Stimulated activated CD8-positive, alpha-beta memory T cell treated with anti-CD3 and anti-CD28 coated beads, Interleukin-4, amount 100 ng/mL, for 48 hours (primary cell): Measurements from ENCODE around the gene FBXO33.

Experiments used
- DNase-seq: peaks from one replicate; pipeline ENCODE4 v3.0.0-alpha.2; 2020

FBXO33 gene, protein sequence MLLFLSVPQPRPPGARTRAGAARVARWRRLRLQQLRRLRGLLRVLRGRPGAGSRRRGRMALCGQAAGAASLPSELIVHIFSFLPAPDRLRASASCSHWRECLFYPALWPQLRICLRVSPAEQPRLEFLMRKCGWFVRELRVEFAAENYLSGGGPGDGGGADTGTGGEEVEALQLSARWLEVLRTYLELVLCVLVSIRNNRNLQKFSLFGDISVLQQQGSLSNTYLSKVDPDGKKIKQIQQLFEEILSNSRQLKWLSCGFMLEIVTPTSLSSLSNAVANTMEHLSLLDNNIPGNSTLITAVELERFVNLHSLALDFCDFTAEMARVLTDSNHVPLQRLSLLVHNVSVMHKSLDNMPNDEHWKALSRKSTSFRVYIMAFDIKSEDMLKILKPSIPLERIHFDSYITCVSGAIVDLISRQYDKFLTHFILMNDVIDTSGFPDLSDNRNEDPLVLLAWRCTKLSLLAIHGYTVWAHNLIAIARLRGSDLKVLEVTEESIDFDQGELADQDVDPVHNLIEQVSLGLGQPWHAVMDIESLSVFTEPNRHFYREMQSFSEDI

DNA sequence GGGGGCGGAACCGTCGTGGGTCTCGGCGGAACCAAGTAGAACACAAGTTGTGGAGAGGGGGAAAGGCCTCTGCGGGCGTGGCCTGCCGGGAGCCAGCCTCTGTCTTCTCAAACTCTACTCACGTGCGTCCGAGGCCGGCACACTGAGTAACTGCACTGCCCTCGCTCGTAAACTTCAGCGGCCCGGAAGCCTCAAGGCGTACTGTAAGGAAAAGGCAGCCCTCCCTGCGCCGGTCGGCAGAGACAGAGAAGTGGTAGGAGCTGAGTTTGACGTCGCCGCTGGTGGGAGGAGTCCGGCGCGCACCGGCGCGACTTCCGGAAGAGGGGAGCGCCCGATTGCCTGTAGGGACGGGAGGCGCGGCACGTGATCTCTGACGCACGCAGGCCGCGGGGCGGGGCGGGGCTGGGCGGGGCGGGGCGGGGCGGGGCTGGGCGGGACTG, at the start of gene FBXO33:
TSS of gene FBXO33 (minus strand) at position 255 of the 440 bp plus-strand sequence. CDS start 271 bp downstream, outside the sequence.
- peak; percentile 96 for DNase-seq

DNA sequence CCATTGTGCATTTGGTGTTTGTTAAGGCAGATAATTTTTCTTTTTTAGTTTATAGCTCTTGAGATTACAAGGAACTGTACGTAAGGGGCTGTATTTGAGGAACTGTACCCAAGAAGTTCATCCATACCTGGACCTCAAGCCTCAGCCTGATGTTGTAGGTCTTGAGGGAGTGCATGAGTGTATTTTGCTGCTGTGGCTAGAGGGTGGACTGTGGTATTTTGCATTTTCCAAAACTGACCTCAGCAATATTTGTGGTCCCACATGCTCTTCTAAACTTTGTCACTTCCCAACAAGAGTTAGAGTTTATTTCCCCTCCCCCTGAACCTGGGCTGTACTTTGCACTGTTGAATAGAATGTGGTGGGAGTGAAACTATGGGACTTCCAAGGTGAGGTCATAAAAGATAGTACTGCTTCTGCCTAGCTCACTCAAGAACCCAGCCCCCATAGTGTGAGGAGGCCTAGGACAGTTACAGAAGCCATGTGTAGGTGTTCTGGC, 42.2 kb upstream of the FBXO33 start:
- DNase-seq, result no peak

DNA sequence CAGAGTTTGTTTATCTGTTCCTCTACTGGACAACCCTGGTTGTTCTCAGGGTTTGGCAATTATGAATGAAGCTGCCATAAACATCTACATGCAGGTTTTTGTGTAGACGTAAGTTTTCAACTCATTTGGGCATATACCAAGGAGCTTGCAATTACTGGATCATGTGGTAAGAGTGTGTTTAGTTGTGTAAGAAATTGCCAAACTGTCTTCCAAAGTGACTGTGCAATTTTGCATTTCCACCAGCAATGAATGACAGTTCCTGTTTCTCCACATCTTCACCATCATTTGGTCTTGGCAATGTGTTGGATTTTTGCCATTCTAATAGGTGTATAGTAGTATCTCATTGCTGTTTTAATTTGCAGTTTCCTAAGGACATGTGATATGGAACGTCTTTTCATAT, 39.8 kb upstream of the FBXO33 start:
- DNase-seq, result no peak

DNA sequence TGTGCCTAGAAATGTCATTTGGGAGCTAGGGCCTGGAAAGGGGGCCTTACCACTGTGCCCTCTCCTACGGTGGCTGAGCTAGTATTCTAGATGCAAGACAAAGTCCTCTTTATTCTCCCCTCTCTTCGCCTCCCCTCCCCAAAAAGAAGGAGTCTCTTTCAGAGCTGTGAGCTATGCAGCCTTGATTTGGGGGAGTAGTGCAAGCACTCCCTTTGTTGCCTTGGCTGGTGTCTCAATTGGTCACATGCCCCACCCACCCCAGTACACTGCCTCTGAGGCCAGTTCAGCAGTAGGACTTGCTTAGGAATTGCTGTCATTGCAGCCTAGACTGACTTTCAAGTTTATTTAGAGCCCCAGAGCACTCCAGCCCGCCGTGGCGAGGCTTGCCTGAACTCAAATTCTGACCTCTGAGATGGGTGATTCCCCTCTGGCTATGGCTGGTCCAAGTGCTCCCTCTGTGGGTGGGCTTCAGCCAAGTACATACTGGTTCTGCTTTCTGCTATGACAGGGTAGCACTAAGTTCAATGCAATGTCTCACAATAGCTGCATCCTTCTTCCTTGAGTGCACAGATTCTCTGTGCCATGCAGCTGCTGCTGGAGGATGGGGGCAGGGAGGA, 37.0 kb upstream of the FBXO33 start:
- DNase-seq, result peak; percentile 56

DNA sequence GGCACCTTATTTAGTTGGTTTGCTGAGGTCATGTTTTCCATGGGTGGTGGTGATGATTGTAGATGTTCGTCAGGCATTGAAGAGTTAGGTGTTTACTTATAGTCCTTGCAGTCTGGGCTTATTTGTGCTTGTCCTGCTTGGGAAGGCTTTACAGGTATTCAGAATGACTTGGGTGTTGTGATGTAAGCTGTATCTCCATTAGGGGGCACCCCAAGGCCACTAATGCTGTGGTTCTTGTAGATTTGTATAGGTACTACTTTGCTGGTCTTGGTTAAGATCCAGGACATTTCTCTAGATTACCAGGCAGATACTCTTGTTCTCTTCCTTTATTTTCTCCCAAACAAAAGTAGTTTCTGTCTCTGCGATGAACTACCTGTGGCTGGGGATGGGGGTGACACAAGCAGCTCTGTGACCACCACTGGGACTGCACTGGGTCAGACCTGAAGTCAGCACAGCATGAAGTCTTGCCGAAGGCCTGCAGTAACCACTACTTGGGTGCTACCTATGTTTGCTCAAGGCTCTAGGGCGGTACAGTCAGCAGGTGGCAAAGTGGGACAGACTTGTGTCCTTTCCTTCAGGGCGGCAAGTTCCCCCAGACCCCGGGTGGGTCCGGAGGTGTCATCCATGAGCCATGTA, 35.8 kb upstream of the FBXO33 start:
- peak; percentile 48 for DNase-seq

DNA sequence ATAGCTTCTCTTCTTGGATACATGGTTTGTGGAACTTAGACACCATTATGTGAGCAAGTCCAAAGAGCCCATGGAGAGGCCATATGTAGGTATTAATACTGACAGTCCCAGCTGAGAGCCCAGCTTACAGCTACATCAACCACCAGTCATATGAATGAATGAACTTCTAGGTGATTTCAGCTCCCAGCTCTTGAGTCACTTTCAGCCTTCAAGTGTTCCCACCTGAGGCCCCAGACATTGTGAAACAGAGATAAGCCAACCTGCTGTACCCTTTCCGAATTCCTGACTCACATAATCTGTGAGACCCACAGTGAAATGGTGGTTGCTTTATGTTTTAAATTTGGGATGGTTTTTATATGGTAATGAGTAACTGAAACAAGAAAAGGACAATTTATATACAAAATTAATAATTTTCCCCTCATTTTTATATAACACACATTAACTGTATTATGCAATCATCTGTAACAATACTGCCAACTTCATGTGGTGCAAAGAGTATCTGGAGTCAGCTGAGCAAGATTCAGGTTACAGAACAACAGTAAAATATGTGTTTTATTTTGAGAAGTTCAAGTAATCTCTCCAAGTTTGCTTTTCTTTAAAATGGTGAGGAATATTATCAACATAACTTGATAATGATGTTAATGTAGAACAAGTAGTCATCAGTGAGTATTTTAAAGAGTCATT, 27.7 kb upstream of the FBXO33 start:
- DNase-seq, result no peak

DNA sequence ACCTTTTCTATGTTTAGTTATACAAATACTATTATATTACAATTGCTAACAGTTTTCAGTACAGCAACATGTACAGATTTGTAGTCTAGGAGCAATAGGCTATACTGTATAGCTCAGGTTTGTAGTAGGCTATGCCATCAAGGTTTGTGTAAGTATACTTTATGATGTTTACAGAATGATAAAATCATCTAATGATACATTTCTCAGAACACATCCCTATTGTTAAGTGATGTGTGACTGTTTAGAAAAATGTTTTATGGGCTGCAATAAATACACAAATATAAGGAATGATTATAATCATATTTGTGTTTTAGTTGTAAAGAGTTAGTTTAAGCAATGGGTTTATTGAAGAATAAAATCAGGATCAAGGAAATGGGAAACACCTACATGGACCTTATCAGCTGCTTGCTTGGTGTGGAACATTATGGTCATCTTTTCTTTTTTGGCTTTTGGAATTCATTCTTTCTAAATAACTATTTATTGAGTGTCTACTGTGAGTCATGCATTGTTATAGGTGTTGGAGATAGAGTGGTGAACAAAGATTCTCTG, 24.5 kb upstream of the FBXO33 start:
- DNase-seq, result no peak

DNA sequence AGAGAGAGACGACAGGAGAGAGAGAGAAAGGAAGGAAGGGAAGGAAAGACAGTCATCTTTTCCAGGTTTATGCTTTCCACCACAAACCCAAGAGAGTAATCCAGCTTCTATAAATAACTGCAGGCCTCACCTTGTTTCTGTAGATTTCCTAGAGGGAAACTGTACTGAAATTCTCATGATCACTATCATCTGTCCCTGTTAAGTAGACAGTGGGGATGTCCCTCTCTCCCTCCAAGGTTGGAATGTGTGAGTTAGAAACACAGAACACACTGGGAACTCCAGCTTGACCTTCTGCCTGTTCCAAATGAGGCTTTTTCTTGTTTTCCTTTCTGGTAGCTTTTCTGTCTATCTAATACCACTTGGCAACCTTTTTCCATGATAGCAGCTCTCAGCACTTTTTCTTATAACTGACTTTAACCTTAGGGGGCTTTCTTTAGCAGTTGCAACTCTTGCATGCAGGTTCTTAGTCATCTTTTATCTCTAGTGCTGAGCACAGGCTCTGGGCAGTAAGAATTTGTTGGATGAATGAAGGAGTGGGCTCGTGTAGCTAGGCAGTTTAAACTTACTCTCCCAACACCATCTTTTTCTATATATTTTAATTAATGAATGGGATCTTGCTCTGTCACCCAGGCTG, 22.8 kb upstream of the FBXO33 start:
- DNase-seq, result no peak

DNA sequence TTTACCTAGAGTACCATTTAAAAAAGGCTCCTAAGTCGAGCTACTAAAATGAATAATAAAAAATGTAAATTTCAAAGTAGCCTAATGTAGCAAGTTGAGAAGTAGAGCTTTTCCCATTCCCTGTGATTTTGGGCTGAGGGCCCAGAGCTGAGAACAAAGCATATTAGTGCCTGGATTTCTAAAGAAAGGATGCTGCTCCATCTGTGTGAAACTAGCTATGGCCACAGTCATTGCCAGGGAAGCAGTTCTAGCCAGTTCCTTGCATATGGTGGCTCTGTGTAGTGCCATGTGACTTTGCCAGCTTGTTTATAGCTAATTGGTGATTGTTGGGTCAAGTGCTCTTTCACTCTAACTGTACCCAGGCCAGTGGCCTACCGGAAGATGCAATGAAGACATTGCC, 20.4 kb upstream of the FBXO33 start:
- no peak for DNase-seq

DNA sequence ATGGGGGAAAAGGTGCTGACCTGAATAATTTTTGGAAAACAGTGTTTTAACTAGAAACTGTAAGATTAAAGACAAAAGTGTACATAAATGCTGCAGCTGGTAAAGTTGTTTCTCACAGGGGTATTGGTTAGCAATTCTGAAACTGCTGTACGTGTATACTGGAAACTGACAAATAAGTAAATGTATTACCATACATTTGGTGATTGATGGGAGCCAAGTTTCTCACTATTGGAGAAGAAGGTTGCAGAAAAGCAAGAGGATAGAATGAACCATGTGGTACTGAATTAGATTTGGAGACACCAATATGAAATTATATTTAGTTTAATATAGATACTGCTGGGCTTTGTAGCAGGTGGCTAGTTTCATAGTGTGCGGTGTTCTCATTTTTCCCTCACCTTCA, 19.6 kb upstream of the FBXO33 start:
- DNase-seq, result no peak

DNA sequence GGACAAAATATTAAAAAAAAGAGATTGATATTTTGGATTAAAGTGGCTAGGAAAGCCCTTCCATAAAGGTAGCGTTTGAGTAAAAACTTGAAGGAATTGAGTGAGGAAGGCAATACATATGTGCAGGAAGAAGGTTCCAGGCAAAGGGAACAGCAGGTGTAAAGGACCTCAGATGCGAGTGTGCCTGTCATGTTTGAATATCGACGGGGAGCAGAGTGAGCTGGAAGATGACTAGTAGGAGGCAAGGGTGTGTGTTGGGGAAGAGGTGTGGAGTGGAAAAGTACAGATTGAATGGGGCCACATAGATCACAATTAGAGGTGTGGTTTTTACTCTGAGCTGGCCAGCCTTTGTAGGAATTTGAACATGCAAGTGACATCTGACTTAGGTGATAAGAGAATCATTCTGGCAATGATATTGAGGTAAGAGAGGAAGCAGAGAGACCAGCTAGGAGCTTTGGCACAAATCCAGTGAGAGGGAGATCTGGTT, 15.0 kb upstream of the FBXO33 start:
- DNase-seq, result no peak

DNA sequence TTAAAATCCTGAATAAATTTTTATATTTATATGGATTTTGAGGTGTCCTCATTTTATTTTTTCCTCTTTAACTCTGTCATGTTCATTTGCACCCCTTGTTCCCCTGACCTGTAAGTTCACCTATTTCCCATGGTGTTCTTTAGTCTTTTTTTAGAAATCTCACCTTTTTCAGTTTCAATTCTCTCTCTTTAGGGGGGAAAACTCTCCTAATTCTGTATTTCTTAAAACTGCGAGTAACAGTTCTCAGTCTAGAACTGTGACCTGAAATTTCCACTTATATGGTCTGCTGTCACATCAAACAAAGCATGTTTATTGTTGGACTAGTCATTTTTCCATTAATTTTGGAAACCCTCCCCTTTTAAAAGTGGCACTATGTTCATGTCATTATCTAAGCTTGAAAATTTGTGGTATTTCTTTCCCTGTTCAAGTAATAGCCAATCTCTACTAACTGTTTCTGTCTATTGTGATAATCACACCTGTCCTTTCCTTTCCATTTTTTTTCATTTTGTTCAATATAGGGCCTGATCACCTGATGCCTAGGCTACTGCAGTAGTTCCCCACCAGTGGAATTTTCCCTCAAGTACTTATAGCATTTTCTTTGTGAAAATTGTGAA, 14.0 kb upstream of the FBXO33 start:
- DNase-seq, result no peak

DNA sequence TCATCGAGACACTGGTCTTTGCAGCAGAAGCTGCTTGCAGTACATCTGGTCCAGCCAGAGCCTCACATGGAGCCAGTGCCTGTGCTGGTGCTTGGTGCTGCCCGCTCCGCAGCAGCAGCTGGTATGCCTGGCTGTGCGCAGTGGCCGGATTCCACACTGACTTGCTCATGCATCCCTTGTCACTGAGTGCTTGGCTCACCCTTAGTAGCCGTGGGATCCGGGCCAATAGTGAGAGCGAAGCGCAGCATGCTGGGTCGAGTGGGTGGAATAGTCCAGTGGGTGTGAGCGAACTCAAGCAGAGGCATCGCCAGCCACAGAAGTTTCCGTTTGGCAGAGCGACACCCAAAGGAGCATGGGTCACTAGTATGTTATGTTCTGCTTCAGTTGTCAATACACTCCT, 10.1 kb upstream of the FBXO33 start:
- no peak for DNase-seq

DNA sequence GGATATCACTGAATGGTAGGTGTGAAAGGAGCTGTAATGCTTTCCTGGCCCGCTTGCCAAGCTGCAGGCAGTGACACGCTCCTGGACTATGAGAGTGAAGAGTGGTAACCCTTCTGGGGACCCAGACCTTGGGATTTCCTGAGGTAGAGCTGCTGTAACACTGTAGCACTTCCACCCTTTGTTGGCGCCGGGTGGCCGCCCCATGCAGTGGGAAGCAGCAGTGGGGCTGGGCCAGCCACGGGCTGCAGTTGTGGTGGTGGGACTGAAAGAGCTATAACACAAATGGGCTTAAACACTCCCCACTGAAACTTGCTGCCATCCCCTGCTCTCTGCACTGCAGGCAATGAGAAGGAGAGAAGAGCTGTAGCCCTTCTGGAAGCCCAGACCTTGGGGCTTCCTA, 9.6 kb upstream of the FBXO33 start:
- DNase-seq, result no peak

DNA sequence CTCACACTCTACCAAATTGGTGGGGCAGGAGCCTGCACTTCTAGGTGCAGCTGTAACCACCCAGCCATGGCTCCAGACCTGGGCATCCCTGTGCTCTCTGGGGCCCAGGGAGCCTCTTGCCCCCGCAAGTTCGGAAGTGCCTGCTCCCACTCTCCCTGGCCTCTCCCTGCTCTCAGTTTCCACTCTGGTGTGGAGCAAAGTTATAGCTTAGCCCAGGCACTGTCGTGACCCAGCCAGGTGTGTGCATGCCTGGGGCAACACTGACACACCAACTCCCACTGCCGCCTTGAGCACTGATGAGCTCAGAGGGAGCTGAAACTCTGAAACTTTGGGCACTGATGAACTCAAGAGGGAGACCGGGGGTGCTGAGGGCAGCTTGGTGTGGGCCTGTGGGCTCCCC, 8.7 kb upstream of the FBXO33 start:
- no peak for DNase-seq

DNA sequence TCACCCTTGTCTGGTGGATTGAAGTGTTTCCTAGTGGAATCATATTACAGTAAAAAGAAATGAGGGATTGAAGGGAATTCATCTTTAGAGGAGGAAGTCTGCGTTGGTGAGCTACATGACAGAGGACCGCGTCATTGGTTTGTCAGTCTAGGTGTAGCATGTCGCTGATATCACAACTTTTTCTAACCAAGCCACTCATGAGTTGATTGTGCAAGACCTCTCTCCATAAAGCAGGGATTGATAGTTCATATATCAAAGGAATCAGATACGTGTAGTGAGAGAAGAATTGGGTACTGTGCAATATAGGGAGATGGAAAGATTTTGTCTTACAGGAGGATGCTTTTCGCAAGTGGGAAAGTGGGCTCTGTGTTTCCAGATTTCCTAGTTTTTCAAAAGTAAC, 3.0 kb upstream of the FBXO33 start:
- no peak for DNase-seq

DNA sequence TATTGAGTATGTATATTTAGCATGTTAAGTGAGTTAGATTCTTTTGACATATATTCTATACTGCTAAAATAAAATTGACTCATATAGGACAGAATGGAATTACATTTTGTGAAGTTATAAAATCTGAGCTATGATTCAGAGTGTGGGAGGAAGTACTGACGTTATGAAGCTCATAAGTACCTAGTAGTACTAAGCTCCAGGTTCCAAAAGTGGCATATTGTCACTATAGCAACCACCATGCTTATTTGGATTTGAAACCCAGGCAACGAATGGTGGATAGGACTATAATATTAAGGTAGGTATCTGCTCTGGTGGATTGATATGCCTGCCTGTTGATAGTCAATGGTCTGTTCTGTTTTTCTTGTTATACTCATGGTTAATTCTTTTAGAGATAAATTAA, 2.2 kb upstream of the FBXO33 start:
- no peak for DNase-seq

DNA sequence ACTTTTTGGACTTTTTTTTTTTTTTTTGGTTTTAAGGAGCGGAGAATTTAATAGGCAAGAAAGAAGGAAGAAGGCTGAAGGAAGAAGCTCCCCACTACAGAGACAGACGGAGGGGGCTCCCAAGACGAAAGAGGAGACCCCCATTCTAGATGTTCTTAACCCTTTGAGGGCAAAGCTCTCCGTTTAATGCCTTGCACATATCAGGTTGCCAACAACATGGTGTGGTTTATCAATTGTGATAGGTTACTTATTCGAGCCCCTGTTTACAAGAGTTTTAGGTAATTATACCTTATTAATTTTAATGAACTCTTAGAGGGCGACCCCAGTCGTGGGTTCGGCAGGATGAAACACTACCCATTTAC, 1.2 kb upstream of the FBXO33 start:
- no peak for DNase-seq

DNA sequence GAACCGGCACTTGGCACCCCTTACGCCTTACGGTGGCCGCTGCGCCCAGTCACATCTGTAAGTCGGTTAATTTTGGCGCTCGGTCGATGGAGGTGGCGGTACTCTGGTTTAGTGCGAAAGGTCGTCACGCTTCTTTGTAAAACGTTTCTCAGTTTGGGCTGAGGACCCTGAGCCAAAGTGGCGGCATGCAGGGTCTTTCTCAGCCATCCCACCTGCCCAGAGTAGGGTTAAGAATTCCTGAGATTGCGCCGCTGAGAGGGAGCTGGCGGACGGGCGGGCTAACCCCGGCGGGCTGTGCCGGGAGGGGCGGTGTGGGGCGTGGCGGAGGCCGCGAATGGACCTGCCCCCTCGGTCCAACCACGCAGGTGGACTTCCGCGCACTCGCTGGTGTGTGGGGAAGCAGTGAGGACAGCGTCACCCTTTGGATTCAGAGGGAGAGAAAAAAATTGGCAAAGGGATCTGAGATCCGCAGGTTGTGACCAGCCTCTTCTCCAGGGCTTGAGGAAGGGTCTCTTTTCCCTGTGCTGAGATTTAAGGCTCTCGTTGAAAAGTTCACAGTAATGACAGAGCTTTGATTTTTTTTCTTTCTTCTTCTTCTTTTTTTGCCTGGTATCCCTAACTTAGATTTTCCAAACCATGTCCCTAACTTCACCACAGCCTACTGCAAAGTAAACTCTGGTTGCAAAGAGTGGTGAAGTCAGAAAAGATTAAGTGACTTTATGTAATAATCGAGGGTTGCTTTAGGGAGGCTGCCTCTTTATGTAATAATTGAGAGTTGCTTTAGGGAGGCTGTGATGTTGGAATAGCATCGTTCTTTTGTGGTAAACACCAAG, 602 bp upstream of the FBXO33 start:
- peak; percentile 83 for DNase-seq

DNA sequence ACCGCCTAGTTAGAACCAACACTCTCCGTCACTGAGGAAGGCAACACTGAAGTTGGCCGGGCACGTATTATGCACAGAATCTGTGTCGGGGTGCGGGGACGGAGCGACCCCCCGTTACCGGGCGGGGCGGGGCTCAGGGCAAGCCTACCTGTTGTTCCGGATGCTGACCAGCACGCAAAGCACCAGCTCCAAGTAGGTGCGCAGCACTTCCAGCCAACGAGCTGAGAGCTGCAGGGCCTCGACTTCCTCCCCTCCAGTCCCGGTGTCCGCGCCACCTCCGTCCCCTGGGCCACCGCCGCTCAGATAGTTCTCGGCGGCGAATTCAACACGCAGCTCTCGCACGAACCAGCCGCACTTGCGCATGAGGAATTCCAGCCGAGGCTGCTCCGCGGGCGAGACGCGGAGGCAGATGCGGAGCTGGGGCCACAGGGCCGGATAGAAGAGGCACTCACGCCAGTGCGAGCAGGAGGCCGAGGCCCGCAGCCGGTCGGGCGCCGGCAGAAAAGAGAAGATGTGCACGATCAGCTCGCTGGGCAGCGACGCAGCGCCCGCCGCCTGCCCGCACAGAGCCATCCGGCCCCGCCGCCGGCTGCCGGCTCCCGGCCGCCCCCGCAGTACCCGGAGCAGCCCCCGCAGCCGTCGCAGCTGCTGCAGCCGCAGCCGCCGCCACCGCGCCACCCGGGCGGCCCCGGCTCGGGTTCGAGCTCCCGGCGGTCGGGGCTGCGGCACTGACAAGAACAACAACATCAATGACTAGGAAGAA, 636 bp downstream of the FBXO33 start:
- peak; percentile 62 for DNase-seq
